Upper lobe of right lung (tissue), 1 donor: Measurements from ENCODE around the gene SLC25A13. TPM values are rescaled to one million over a fixed set of nuclear protein-coding genes. Genes with fewer than 3 reads are reported as not detected.

Experiments used
- ATAC-seq: fragments of 200-7000 bp; cut with Tn5 transposase; one replicate; pipeline ENCODE4 v1.9.1; 2020; ENCODE audit warnings: mild to moderate bottlenecking, moderate library complexity
- DNase-seq: peaks from one replicate; pipeline ENCODE4 v3.0.0-alpha.2; 2020
- H3K27ac ChIP-seq: fragments of 200-600 bp; one replicate; pipeline ENCODE4 v1.8.0; 2022
- H3K27me3 ChIP-seq: fragments of 200-600 bp; one replicate; pipeline ENCODE4 v1.8.0; 2022; ENCODE audit warnings: mild to moderate bottlenecking
- H3K36me3 ChIP-seq: fragments of 200-600 bp; one replicate; pipeline ENCODE4 v1.8.0; 2022
- H3K4me1 ChIP-seq: fragments of 200-600 bp; one replicate; pipeline ENCODE4 v1.8.0; 2022
- H3K4me3 ChIP-seq: fragments of 200-600 bp; one replicate; pipeline ENCODE4 v1.8.0; 2022; ENCODE audit warnings: mild to moderate bottlenecking
- H3K9me3 ChIP-seq: fragments of 200-600 bp; one replicate; pipeline ENCODE4 v1.8.0; 2022
- intact Hi-C: fragments of 100-400 bp; cut with DNase I; formaldehyde crosslinking; loops from one replicate; pipeline ENCODE4 v1.11.0; 2022
- total RNA-seq: library from RNA; stranded (reverse); fragmentation: NEBNext Ultra II Directional; extraction: Animal tissue kit (Norgen Biotek cat#: 25700); gene quantifications from one replicate; pipeline ENCODE4 v1.2.1, GENCODE V29; 2021
- TF ChIP-seq, protein P1 (sequence below): fragments of 200-600 bp; IDR thresholded peaks from one replicate; pipeline ENCODE4 v1.8.0; 2022; ENCODE audit warnings: antibody characterized with exemption
- donor health status: DM: no; HTN: yes; CAD: no; lungs with severe emphysema.

SLC25A13 gene
- total RNA-seq, 1 donor from 2014 or later = 34.5 TPM

DNA sequence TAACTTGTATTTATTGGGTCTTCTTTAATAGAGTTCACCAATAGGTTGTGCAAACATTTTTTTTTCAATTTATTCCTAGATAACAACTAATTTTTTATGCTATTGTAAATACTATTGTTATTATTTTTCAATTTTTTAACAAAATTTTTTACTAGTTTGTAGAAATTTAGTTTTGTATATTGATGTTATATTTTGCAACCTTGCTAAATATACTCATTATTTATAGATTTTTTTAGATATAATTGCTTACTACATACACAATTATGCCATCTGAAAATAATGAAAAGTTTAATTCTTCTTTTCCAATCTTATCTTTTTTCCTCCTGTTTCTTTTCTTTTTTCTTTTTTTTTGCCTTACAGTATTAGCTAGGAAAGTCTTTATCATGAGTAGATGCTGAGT is 216.9 kb downstream of the SLC25A13 start:
- no peaks in the 10 kb centered on the region for H3K27me3 ChIP-seq
- H3K4me1 ChIP-seq = no peaks in the 10 kb centered on the region
- H3K9me3 ChIP-seq = no peaks in the 10 kb centered on the region
- no peak overlapping the region for H3K27ac ChIP-seq
- H3K36me3 ChIP-seq = no peaks in the 10 kb centered on the region
- no peak overlapping the region for H3K4me3 ChIP-seq
- ATAC-seq (no peak), DNase-seq (no peak)
- intact Hi-C loops = no loop called here
- TF ChIP-seq, protein P1, sequence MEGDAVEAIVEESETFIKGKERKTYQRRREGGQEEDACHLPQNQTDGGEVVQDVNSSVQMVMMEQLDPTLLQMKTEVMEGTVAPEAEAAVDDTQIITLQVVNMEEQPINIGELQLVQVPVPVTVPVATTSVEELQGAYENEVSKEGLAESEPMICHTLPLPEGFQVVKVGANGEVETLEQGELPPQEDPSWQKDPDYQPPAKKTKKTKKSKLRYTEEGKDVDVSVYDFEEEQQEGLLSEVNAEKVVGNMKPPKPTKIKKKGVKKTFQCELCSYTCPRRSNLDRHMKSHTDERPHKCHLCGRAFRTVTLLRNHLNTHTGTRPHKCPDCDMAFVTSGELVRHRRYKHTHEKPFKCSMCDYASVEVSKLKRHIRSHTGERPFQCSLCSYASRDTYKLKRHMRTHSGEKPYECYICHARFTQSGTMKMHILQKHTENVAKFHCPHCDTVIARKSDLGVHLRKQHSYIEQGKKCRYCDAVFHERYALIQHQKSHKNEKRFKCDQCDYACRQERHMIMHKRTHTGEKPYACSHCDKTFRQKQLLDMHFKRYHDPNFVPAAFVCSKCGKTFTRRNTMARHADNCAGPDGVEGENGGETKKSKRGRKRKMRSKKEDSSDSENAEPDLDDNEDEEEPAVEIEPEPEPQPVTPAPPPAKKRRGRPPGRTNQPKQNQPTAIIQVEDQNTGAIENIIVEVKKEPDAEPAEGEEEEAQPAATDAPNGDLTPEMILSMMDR = no peak

DNA sequence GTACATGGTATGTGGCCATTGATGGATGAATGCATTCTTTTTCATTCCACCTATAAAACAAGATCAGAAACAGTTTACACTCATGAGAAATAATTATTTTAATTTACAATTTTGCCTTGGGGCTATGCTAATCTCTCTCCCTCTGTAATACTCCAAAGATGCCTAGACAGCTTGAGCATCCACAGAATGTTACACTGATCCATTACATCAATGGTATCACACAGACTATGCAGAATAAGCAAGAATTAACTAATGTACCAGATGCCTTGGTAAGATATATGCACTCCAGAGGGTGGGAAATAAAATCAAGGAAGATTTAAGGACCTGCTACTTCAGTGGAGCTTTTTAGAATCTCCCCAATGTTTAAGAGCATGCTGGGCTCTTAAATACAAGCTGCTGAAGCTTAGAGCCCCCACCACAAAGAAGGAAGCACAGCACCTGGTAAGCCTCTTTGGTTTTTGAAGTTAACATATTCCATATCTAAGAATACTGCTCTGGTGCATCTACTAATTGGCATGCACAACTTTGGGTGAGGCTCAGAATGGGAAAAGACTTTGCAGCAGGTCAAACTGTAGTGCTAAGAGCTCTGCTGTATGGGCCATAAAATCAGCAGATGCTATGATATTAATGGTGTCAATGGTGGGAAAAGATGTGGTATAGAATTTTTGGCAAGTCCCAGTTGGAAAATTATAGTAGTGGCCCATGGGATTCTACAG is 219.6 kb downstream of the SLC25A13 start:
- no peaks in the 10 kb centered on the region for H3K36me3 ChIP-seq
- H3K27me3 ChIP-seq = no peaks in the 10 kb centered on the region
- H3K9me3 ChIP-seq = no peaks in the 10 kb centered on the region
- H3K27ac ChIP-seq = no peak overlapping the region
- DNase-seq (no peak), ATAC-seq (no peak)
- intact Hi-C loops = no loop called here
- TF ChIP-seq, protein P1 = no peak
- H3K4me1 ChIP-seq = no peaks in the 10 kb centered on the region
- no peak overlapping the region for H3K4me3 ChIP-seq

DNA sequence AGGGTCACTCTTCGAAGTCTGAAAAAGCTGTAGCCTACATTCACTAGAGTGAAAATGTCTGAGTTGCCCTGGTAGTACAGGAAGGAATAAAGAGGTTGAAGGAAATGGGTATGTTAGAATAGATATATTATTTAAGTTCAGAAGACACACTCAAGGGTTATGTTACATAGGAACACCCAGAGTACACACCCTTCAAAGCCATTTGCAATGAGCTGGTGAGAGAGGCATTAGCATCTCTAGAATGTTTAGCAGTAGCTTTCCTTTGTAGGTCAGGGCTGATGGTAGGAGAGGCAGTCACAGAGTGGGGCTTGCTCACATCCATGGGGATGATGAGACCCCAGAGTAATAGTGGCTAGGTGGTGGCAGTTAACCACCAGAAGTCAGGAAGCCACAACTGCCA is 221.2 kb downstream of the SLC25A13 start:
- ATAC-seq (no peak), DNase-seq (no peak)
- Histone ChIP-seq H3K36me3 (no peaks in the 10 kb centered on the region), H3K9me3 (no peaks in the 10 kb centered on the region), H3K27ac (no peak overlapping the region), H3K27me3 (no peaks in the 10 kb centered on the region), H3K4me1 (no peaks in the 10 kb centered on the region), H3K4me3 (no peak overlapping the region)
- intact Hi-C loops = no loop called here
- TF ChIP-seq, protein P1 = no peak

DNA sequence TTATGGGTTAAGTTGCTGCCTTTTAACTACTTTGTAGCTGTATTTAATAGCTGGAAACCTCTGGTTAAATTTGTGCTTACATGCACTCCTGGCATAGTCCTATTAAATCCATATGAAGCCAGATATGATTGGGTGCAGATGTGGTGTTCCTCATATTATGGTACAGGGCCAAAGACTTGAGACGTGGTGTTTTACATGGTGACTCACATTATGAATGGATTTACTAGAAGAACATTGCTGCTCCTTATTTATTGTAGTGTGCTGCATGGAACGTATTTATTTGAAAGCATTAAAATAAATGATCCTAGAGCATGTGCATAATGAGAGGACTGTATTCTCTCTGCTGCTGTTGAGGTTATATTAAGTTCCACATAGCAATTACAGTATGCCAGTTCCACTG is 224.1 kb downstream of the SLC25A13 start:
- Histone ChIP-seq H3K4me1 (no peaks in the 10 kb centered on the region), H3K27ac (no peak overlapping the region), H3K36me3 (no peaks in the 10 kb centered on the region), H3K27me3 (no peaks in the 10 kb centered on the region), H3K9me3 (no peaks in the 10 kb centered on the region), H3K4me3 (no peak overlapping the region)
- DNase-seq (no peak), ATAC-seq (no peak)
- intact Hi-C loops = no loop called here
- TF ChIP-seq, protein P1 = no peak

DNA sequence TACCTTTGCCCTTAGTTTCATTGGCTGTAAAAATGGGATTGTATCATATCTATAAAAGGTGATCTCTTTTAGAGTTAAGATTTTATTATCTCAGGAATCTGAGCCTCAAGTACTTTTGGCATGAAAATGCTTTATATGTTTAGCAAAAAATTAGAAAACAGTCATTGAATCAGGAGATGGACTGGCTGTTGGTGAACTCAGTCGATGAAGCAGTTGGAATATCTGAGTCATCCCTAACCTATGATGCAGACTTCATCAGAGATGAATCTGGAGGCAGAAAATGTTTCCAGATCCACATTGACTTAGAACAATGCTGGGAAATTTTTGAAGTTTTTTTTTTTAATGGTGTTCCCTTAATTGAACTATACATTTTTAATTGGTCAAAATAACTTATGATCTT is 228.5 kb downstream of the SLC25A13 start:
- H3K4me3 ChIP-seq = no peak overlapping the region
- DNase-seq = no peak
- H3K27me3 ChIP-seq = no peaks in the 10 kb centered on the region
- no peaks in the 10 kb centered on the region for H3K9me3 ChIP-seq
- H3K36me3 ChIP-seq = no peaks in the 10 kb centered on the region
- ATAC-seq = no peak
- H3K27ac ChIP-seq = no peak overlapping the region
- H3K4me1 ChIP-seq = no peaks in the 10 kb centered on the region
- TF ChIP-seq, protein P1 = no peak
- intact Hi-C loops = no loop called here

DNA sequence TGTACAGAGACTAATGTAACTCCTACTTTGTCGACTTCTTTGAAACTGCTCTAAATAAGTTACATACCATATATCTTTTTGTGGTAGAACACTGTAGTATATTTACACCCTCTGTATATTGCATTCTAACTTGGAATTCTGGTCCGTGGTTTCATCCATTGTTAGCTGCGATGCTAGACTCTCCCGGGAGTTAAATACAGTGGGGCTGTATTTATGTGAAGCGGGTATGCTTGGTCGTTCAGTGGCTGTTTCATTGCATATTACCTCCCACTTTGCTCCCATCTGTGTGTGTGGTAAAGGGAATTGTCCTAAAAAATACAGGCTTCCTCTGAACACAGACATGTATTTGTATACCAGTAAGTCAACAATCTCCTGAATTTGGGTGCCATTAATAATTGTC is 231.1 kb downstream of the SLC25A13 start:
- H3K9me3 ChIP-seq = no peaks in the 10 kb centered on the region
- no peak overlapping the region for H3K4me3 ChIP-seq
- no peaks in the 10 kb centered on the region for H3K4me1 ChIP-seq
- TF ChIP-seq, protein P1 = no peak
- DNase-seq (no peak), ATAC-seq (no peak)
- intact Hi-C loops = no loop called here
- no peak overlapping the region for H3K27ac ChIP-seq
- no peaks in the 10 kb centered on the region for H3K27me3 ChIP-seq
- no peaks in the 10 kb centered on the region for H3K36me3 ChIP-seq
